NCI-H1417 (cell line): ENCODE results near the gene APOB.

ENCODE experiments used
- DNase-seq, 3 experiments: peaks; one replicate each; lab custom pipeline; 2025; lab: John Stamatoyannopoulos, UW

APOB gene, protein sequence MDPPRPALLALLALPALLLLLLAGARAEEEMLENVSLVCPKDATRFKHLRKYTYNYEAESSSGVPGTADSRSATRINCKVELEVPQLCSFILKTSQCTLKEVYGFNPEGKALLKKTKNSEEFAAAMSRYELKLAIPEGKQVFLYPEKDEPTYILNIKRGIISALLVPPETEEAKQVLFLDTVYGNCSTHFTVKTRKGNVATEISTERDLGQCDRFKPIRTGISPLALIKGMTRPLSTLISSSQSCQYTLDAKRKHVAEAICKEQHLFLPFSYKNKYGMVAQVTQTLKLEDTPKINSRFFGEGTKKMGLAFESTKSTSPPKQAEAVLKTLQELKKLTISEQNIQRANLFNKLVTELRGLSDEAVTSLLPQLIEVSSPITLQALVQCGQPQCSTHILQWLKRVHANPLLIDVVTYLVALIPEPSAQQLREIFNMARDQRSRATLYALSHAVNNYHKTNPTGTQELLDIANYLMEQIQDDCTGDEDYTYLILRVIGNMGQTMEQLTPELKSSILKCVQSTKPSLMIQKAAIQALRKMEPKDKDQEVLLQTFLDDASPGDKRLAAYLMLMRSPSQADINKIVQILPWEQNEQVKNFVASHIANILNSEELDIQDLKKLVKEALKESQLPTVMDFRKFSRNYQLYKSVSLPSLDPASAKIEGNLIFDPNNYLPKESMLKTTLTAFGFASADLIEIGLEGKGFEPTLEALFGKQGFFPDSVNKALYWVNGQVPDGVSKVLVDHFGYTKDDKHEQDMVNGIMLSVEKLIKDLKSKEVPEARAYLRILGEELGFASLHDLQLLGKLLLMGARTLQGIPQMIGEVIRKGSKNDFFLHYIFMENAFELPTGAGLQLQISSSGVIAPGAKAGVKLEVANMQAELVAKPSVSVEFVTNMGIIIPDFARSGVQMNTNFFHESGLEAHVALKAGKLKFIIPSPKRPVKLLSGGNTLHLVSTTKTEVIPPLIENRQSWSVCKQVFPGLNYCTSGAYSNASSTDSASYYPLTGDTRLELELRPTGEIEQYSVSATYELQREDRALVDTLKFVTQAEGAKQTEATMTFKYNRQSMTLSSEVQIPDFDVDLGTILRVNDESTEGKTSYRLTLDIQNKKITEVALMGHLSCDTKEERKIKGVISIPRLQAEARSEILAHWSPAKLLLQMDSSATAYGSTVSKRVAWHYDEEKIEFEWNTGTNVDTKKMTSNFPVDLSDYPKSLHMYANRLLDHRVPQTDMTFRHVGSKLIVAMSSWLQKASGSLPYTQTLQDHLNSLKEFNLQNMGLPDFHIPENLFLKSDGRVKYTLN (N-terminal part only)

DNA sequence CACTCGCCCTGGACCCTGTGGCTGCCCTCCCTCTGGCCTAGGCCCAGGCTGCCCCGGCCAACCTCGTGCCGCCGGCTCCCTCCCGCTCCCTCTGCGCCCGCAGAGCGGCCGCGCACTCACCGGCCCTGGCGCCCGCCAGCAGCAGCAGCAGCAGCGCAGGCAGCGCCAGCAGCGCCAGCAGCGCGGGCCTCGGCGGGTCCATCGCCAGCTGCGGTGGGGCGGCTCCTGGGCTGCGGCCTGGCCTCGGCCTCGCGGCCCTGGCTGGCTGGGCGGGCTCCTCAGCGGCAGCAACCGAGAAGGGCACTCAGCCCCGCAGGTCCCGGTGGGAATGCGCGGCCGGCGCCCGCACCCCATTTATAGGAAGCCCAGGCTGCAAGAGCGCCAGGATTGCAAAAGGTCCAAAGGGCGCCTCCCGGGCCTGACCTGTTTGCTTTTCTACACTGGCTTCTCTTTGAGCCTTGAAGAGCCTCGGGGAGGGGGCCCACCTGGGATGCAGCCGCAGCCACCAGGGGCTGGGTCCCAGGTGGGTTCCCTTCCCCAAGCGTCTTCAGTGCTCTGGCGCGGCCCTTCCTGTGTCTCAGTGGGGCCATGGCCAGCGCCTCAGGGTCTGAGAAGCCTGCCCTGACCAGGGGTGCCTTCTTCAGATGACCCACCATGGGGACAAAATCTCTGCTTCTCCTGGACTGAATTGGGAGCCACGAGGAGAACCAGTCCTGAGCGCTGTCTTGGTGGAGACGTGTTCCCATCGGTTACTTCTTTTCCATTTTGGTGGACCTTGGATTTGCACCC, at the start of gene APOB:
Gene APOB (minus strand): TSS at position 330 of the 789 bp plus-strand sequence. CDS start 128 bp downstream, at position 202.
- DNase-seq, result peak in 2 of 3 experiments; percentile 14 to 30

DNA sequence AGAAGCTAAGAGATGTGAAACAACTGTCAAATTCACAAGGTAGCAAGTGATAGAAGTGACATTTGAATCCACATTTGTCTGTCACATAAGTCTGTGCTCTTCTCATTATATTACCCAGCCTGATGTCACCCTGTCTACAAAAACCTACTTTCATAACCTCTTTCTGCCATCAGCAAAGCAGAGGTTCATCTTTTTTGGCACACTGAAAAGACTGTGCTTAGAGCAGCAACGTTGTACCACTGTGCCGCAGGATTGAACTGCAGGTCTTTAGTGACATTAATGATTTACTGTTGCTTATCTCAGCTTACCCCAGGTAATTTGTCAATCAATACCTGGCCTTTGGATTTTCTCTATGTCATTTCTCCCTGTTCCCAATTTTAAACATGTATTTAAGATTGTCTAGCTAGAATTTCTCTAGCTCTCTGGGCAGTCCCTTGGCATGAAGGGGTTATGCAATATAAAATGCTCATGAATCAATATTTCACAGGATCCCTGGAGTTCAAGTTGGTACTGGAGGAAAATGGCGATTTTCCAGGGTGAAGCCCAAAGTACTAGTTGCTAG, 48.5 kb upstream of the APOB start:
- DNase-seq, result no peak

DNA sequence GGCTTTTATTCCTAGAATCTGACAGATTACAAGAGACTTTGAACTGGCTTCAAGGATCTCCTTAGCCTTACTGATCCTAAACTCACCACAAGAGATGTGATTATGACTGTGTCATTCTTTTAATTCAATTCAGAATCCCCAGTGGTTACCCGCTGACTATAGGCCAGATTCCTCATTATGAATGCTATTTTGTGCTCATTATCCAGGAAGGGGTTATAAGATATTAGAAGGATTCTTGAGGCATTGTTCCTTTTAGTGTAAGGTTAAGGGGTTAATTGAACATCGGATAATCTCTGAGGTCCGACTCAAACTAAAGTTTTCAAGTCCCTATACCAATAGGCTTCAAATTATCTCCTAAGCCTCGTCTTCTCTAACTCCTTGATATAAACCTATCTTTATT, 40.5 kb upstream of the APOB start:
- DNase-seq, result no peak

DNA sequence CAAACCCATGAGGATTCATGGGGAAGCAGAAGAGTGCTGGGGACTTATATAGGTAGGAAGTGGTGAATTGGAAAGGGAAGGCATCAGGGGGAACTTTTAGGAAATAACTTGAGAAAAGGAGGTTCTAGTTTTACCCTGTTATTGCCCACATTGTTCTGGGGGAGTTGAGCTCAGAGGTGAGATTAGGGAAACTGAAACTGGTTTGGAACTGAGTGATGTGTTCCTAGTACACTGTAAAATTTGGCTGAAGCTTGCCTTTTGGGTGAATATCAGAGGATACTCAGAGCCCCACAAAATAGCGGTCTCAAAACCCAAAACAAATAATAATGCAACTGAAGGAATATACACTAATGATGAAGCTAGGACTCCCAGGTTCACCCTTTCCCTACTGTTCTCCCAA, 39.6 kb upstream of the APOB start:
- DNase-seq, result no peak

DNA sequence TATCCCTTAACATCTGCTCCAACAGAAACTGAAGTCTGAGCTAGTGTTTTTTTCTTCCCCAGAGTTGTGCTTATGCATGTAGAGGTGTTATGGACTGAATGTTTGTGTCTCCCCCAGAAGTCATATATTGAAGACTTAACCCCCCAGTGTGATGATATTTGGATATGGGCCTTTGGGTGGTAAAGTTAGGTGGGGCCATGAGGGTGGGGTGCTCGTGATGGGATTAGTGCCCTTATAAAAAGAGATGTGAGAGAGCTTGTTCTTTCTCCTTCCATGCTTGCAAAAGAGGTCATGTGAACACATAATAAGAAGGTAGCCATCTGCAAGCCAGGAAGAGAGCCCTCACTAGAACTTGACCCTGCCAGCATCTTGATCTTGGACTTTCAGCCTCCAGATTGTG, 34.4 kb upstream of the APOB start:
- no peak for DNase-seq

DNA sequence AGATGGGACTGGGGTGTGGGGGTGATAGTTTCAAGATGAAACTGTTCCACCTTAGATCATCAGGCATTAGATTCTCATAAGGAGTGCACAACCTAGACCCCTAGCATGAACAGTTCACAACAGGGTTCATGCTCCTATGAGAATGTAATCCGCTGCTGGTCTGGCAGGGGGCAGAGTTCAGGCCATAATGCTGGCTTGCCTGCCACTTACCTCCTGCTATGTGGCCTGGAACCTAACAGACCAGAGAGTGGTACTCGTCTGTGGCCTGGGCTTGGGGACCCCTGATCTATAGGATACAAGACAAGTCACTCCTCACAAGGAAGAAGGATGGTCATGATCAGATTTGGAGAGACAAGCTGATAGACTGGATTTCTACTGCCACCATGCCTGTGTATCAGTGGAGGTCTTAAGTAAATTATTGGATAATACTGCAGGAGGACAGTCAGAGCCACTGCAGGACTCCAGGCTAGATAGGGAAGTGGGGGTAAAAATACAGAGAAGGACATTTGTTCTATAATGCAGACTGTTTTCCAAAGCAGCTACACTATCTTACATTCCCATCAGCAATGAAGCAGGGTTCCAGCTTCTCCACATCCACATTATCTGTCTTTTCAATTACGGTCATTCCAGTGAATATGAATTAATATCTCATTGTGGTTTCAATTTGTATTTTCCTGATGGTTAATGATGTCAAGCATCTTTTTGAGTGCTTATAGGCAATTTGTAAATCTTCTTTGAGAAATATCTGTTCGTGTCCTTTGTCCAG, 28.8 kb upstream of the APOB start:
- DNase-seq, result no peak

DNA sequence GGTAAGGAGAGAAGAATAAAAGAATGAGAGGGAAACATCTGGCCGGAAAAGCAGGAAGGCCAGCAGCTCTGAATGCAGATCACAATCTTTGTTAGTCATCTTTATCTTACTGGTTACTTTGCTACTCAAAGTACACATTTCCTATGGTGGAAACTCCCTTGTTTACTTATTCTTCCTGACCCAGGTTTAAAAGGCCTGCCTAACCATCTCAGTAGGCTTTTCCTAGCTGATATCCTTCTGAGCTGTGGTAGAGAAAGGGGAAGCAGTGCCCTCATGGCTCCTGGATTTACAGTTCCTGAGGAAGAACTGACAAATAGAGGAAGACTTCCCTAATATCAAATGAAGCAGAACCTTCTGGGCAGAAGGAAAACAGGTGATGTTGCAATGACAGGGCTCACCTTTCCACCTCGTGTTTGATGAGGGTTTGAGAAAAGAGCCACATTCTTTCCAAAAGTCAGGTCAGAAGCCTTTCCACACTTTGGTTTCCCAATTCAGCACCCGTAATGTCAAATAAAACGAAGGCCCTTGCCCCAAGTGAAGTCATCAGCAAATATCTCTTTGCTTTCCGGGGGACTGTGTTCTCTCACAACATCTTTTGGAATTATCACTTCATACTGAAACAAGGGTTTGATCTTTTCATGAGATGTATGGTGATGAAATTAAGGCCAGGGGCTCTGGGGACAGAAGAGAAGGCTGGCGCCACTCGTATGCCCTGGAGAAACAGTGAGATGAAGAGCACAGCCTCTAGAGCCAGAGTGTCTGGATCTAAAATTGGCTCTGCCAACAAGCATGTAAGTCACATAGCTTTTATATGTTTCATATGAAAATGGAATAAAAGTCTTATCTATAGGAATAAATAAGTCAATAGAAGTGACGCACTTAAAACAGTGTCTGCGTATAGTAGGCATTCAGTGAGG, 26.7 kb upstream of the APOB start:
- no peak for DNase-seq

DNA sequence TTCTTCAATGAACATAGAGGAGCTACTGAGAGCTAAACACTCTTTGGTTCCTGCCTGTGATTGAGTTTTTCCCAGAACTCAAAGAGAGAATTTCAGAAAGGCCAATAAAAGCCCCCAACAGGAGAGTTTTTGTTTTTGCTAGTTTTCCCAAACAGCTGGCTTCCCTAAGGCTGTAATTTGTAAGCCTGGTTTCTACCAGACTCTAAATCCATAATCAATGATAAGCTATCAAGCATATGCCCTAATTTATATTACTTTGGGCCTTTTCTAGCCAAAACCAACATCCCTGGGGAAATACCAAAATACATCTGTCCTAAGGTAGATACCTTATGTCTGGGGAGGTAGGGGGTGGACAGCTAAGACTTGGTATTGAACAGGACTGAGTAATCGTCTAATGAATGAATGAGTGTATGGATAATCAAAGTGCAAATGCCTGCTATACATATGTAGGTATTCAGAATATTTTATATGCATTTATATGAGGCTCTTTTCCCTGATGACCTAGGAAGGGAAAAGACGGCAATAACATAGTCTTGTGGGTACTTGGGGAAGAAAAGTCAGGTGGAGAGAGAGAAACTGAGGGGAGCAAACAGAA, 26.0 kb upstream of the APOB start:
- no peak for DNase-seq

DNA sequence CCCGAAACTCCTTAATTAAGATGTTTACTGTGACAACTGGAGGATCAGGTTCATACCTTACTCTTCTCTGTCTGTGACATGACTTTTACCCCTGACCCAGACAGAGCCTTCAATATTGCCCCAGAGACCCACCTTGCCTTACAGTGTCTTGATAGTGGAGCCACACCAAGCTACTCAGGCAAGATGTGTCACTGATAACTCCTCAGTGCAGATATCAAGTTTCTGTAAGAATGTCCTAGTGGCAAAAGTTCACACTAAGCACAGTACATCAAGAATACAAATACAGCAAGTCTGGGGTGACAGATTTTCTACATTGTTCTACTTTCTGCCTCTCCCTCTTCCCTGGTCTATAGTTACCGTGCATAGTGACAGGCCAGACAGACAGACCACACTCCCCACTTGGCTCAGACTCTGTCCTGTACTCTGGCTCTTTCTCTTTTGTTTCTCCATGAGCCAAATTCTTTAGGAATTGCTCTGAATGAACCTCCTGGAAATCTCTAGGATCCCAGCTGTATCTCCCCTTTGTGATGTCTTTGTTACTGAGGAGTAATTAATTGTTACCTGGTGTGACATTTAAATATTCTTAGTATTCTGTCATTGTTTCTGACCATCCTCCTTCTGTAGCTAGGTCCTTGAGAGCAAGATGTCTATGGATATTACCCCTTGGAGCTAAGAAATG, 24.1 kb upstream of the APOB start:
- no peak for DNase-seq

DNA sequence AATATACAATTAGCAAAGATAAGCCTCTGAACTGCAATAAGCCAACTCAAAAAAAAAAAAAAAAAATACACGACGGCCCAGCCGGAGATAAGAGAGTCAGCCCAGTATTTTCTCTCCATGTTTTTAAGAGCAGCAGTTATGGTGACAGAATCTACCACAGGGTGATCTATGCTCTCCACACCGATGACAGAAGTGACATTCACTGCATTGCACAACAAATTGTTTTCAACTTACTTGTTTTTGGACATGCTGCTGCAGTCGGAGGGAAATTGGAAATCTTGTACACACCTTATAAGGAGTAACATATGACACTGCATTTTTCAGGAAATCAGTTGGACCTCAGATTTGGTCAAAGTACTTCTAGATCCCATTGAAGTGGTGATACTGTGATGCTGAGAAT, 23.3 kb upstream of the APOB start:
- DNase-seq, result no peak

DNA sequence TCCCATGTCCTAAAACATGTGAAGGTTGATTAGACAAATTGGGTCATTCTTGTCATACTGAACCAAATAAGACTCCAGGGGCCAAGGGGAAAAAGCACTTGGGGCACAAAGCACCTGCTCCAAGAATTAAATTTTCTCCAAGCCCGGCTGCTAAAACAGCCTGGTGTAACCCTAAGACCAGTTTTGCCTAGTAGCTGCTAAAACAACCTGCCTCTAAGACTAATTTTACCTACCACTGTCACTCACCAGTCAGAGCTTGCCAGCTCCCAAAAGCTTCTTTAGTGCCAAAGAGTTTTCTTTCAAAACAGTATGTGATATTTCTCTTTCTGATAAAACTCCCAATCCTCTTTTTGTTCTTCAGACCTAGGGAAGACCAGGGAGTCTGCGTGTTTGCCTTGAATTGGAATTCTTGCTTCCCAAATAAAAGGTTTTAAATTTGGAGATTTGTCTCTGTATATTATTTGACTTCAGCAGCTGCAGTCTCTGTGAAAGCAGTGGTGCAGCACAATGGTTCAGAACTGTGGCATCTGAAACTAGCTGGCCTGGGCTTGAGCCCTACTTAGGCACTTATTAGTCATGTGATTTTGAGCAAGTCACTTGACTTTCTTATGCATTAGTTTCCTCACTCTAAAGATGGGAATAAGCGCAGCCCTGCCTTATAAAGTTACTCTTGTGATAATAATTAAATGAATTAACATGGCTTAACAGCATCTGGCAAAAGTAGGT, 16.2 kb upstream of the APOB start:
- DNase-seq, result no peak

DNA sequence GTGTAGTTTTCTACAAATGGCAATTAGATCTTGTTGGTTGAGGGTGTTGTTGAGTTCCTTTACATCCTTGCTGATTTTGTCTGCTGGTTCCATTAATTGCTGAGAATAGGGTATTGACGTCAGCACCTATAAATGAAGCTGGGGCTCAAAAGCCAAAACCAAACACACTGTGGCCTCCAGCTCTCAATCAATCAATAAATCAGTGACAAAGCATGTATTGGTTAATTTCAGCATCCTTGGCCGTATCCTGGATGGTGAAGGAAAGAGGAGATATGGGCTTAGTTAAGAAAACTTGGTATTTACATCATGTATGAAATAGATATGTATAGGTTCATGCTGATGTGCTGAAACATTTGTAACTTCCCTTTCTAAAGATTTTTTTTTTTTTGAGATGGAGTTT, 13.2 kb upstream of the APOB start:
- no peak for DNase-seq

DNA sequence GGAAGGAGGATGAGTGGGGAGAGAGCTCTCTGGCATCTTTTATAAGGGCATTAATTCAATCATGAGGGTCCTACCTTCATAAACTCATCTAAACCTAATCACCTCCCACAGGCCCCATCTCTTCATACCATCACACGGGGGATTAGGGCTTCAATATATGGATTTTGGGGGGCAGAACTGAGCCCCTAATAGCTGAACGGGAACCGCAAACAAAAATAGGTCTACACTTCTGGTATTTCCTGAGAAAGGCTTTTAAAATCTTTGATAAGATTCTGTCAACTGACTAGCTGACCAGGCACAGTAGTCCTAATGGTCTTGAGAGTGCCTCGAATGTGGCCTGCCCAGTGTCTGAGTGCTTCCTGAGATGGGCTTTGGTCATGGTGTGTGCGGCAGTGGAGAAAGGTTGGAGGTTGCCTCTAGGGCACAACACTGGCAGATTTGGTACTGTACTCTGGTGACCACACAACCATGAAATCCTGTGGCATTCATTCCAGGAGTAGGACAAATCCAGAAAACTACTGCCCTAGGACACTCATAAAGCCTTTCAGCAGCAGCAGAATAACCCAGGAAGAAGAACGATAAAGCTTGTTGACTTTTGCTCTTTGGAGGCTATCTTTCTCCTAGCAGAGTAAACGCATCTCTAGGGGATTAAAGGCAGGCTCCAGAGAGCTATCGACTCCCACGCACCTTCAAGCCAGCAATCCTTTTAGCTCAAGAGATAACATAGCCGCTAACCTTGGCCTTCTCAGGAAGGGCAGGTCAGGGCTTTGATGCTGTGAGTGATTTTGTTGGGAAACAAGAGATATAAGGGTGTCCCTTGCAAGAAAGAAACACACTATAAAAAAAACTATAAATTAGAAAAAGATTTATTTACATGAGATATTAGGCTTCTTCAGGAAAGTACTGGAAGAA, 12.3 kb upstream of the APOB start:
- no peak for DNase-seq

DNA sequence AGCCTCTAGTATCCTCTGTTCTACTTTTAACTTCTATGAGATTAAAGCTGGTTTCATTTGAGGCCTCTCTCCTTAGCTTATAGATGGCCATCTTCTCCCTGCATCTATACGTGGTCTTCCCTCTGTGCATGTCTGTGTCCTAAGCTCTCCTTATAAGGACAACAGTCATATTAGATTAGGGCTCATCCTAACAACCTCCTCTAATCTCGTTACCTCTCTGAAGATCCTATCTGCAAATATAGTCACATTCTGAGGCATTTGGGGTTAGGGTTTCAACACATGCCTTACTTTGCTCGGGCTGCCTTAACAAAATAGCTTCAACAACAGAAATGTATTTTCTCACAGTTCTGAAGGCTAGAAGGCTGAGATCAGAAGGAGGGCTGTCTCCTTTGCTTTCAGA, 11.6 kb upstream of the APOB start:
- DNase-seq, result no peak

DNA sequence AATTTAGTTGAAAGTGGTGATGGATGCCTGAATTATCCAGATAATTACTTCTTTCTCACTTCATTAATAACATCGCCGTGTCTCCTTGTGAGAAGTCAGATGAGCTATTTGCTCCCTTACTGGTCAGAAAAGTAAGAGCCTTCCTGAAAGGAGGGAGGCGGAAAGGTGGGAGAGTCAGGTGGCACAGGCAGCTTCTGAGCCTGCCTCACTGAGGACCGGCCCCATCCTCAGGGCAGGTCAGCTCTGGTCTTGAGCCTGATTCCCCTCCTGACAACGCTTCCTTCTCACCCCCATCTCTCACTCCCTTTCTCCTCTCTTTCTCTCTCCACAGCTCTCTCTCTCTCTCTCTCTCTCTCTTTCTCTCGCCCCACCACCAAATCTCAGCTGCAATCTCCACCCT, 10.1 kb upstream of the APOB start:
- DNase-seq, result no peak

DNA sequence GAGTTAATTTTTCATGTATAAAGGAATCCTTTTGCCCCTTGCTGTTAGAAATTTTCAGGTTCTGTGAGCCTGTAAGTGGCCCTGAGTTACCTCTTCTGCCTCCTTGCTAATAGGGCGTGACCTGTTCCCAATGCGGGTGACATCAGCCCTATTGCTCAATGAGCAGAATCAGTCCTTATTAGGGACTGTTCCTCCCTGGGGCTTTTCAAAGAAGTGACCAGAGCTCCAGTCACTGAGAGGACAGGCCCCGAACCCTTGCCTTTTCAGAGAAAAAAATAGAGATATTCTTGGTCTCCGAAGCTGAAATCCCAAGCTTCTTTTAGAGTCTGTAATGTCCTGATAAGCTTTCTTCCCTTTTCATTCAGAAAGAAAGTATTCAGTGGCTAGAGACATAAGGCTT, 8.2 kb upstream of the APOB start:
- DNase-seq, result no peak

DNA sequence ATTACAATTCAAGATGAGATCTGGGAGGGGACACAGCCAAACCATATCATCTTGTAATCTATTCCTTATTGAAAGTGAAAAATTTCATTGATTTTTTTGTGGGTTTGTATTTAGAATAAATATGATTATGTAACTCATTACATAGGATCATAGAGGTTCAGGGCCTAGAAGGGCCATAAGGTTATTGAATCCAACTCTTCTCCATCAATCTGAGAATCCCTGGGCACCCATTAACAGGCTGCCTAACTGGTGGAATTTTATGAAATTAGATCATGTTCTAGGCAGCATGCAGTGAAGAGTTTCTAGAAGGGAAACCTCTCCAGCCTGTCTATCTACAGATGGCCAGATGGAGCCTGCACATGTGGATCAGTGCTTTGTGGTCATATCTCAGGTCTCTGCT, 6.3 kb upstream of the APOB start:
- no peak for DNase-seq
